Raji (cell line): ENCODE data around the gene MGAT5.

ENCODE experiments used
- POLR2A ChIP-seq: IDR thresholded peaks from 2 replicates; pipeline ENCODE4 v1.6.1; 2011; ENCODE audit warnings: low read depth, low read length, control low read depth; ENCODE audit not compliant: insufficient read depth

Gene MGAT5

GRCh38 chr2:134337631-134338030 lies 83.8 kb downstream of the MGAT5 start:
- TF ChIP-seq POLR2A, result no peak

DNA sequence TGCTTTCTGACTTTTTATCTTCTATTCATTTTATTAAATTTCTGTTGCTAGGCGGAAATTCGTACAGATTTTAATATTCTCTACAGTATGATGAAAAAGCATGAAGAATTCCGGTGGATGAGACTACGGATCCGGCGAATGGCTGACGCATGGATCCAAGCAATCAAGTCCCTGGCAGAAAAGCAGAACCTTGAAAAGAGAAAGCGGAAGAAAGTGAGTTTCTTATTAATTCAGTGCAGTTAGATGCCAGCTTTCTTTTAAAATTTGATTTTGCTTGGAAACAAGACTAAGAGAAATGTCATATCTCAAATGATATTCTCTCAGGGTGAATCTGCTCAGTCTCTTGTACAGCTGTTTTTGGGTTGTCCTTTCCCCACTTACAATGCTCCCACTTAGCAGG lies 84.3 kb downstream of the MGAT5 start:
- TF ChIP-seq POLR2A, result no peak

GRCh38 chr2:134341476-134341875 lies 87.6 kb downstream of the MGAT5 start:
- no peak for TF ChIP-seq POLR2A

DNA sequence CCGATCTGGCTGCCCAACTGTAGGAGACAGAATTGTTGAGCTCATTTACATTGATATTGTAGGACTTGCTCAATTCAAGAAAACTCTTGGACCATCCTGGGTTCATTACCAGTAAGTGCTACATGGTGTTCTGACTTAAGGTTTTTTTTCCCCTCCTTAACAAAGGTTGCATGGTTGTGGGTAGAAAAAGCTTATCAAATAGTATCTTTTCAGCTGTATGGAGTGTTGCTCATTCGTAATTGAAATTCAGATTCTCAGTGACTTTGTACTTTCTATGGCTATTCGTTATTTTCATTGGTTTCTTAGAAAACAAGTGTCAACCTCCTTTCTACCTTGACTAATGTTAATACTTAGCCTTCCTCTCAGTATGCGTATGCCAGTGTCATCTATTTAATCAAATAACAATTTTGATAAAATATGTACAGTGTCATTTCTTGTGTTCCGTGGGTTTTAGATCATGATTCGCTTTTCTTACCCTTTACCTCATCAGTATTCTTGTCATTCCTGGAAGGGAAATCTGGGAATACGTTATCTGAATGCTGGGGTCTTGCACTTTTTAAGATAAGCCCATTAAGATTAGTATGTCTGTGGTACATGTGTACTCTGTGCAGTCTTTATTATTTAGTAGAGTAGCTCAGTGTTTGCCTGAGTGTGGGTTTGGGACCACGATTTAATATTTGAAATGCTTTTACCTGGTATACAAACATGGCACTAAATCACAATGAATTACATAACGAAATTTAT lies 91.3 kb downstream of the MGAT5 start:
- TF ChIP-seq POLR2A, result no peak

GRCh38 chr2:134346141-134346540 lies 92.3 kb downstream of the MGAT5 start:
- no peak for TF ChIP-seq POLR2A

DNA sequence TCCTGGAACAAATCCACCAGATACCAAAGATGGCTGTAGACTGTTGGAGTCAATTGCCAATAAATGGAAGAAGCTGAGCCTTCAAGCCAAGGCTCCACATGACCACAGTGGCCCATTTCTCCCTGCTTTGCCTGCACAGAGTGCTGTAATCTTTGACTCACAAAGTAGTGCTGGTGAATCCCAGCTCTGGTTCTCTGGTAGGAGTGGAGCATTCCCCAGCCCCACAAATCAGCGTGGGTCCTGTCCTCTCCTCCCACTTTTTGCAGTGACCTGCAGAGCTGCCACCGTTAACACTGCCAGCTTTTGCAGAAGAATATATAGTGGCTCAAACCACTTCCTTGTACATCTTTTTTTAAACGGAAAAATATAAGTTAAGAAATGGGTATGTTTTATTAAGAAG lies 93.9 kb downstream of the MGAT5 start:
- TF ChIP-seq POLR2A, result no peak

GRCh38 chr2:134348239-134348638 lies 94.4 kb downstream of the MGAT5 start:
- no peak for TF ChIP-seq POLR2A

DNA sequence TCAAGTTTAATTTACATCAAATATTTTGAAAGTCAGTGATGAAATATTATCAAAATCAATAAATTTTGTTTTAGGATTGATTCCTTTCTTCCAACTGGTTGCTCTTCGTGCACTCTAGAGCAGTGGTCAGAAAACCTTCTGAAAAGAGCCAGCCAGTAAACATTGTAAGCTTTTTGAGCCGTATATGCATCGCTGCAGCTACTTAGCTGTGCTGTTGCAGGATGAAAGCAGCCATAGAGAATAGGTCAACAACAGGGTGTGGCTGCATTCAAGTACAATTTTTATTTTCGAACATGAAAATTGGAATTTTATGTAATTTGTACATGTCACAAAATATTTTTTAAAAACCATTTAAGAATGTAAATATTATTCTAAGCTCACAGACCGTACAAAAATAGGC lies 94.9 kb downstream of the MGAT5 start:
- TF ChIP-seq POLR2A, result no peak

DNA sequence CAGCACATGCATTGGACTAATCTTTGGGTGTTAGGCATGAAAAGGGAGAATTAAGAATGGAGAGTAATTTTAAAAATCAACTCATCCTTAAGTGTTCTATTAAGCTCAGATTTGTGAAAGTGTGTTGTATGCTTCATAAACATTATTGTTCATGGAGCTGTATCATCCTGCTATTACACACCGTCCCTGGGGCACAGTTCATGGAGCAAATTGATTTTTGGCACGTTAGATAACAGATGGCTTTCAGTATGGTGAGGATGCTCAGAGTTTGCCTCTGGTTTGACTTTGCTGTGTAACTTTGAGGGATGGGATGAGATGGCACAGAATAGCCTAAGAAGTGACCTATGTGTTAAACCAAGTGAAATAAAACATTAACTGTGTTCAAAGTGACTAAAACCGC lies 97.1 kb downstream of the MGAT5 start:
- TF ChIP-seq POLR2A, result no peak

- TF ChIP-seq POLR2A, result no peak
Measured at GRCh38 chr2:134351899-134352298, 98.0 kb downstream of the MGAT5 start.

DNA sequence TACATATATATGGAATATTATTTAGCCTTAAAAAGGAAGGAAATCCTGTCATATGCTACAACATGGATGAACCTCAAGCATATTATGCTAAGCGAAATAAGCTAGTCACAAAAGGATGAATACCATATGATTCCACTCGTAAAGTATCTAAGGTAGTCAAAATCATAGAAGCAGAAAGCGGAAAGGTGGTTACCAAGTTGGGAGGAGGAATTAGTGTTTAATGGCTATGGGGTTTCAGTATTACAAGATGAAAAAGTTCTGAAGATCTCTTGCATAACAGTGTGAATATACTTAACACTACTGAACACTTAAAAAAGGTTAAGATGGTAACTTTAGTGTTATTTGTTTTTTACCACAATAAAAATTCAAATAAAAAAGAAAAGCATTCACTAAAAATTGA lies 99.0 kb downstream of the MGAT5 start:
- no peak for TF ChIP-seq POLR2A

- TF ChIP-seq POLR2A, result no peak
Measured at GRCh38 chr2:134354611-134355010, 100.7 kb downstream of the MGAT5 start.

DNA sequence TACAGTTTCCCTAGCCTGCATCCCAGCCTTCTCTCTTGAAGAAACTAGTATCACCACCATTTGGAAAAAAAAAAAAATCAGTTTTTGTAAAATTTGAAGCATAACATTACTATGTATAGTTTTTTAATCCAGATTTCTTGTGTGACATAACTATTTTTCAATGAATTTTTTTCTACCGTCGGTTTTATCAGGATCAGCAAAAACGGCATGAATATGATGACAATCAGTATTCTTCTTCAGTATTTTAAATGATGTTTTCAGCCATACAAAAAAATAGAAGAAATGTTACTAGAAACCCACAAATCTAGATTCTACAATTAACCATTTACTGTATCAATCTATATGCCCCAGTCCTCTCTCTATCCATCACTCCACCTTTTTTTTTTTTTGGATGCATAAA lies 103.9 kb downstream of the MGAT5 start:
- TF ChIP-seq POLR2A, result no peak

GRCh38 chr2:134359367-134360081 lies 105.7 kb downstream of the MGAT5 start:
- TF ChIP-seq POLR2A, result no peak

DNA sequence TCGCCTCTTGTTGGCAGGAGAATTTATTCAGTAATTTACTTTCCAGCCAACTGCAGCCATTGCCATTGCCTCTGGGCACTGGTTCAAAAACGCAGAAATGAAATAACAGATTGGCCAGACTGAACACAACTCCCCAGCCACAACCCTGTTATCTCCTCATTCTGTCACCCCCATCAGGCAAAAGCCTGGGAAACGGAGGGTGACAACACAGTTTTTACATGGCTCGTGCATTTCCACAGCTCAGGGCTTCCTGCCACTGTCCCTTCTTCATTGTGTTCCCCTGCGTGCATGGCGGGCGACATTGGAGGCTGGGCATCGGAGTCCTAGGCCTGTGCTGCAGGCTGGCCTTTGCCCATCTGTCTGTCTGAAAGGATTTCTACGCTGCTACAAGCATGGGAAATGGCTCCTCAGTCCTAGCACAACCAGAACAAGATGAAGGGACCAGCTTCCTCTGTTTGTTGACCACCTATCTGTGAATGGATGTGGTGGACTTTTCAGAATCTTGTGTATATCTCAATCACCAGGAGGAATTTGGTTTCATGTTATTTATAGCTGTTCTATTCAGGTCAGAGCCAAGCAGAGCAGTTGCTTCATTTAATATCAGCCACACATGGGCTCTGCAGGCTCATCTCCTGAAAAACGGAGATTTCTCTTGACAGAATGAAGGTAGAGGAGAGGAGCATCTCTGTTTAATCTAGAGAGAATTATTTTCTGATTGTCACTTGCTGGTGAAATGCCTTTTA lies 107.0 kb downstream of the MGAT5 start:
- TF ChIP-seq POLR2A, result no peak

- no peak for TF ChIP-seq POLR2A
Measured at GRCh38 chr2:134361648-134362047, 107.8 kb downstream of the MGAT5 start.
